ENCODE data around the gene G3BP1. TPM values are rescaled to one million over a fixed set of nuclear protein-coding genes. Genes with fewer than 3 reads are reported as not detected.
"Not testable (repeated sequence)": the region's sequence is repeated elsewhere in the genome, so short reads cannot be mapped to it uniquely, and the experiment has no call there.

Gene G3BP1
- total RNA-seq, 1 donor from 2014 or later: 147 TPM

DNA sequence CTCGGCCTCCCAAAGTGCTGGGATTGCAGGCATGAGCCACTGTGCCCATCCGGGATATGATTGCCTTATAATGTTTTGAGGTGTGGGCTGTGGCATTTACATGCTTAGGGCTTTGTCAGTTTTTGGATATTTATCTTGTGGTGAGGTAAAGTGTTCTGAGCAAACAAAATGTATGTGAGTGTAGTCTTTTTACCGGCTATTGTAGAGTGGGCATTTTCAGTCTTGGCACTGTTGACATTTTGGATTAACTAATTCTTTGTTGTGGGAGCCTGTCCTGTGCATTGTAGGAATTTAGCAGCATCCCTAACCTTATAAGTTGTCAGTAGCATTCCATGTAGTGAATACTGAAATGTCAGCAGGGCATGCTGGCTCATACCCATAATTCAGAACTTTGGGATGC is 21.6 kb downstream of the G3BP1 start:
- no peak for DNase-seq (ENCODE audit: extremely low read depth, low read depth, low spot score)

GRCh38 chr5:151795426-151795825 is 23.7 kb downstream of the G3BP1 start:
- DNase-seq (ENCODE audit: extremely low read depth, low read depth, low spot score): no peak

DNA sequence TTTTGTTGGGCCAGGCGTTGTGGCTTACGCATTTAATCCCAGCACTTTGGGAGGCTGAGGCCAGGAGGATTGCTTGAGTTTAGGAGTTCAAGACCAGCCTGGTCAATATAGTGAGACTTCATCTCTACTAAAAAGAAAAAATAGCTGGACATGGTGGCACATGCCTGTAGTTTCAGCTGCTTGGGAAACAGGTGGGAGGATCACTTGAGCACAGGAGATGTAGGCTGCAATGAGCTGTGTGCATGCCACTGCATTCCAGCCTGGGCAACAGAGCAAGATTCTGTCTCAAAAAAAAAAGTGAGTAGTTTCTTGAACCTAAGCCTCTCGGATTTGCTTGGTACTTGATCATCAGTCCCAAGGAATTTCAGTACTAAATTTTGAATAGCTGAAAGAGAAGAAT is 26.9 kb downstream of the G3BP1 start:
- DNase-seq (ENCODE audit: extremely low read depth, low read depth, low spot score): no peak

GRCh38 chr5:151799407-151799806 is 27.7 kb downstream of the G3BP1 start:
- no peak for DNase-seq (ENCODE audit: extremely low read depth, low read depth, low spot score)

DNA sequence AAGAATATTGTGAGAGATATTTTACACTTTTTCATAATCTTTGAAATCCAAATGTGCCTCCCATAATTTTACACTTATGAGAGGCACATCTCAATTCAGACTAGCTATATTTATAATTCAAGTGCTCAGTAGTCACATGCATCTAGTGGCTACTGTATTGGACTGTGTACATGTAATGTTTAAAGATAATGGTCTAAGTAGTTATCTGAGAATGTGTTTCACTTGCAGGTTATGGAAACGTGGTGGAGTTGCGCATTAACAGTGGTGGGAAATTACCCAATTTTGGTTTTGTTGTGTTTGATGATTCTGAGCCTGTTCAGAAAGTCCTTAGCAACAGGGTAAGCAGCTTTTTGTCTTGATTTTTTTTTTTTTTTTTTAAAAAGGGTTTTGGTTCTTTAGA is 28.8 kb downstream of the G3BP1 start:
- DNase-seq (ENCODE audit: extremely low read depth, low read depth, low spot score): no peak

- DNase-seq (ENCODE audit: extremely low read depth, low read depth, low spot score): no peak
These were observed 33.9 kb downstream of the G3BP1 start for GRCh38 chr5:151805414-151806223.

- no peak for DNase-seq (ENCODE audit: extremely low read depth, low read depth, low spot score)
These were observed 36.9 kb downstream of the G3BP1 start for GRCh38 chr5:151808451-151809169.

GRCh38 chr5:151810449-151810848 is 38.7 kb downstream of the G3BP1 start:
- DNase-seq (ENCODE audit: extremely low read depth, low read depth, low spot score): no peak

DNA sequence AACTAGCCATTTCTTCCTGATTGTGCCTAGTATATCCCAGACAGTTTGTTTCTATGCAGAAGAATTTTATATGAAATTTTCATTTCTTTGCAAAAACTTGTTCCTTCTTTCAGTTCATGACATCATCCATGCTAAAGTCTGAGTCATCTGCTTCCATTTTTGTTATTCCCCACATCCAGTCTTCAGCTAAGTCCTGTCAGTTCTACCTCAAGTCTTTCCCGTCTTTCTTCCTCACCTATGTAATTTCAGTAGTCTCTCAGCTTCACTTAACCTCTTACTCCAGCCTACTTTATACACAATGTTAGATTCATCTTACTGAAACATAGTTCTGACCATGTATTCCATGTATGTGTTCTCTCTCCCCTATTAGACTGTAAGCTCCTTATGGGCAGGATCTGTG is 39.1 kb downstream of the G3BP1 start:
- DNase-seq (ENCODE audit: extremely low read depth, low read depth, low spot score): no peak

DNA sequence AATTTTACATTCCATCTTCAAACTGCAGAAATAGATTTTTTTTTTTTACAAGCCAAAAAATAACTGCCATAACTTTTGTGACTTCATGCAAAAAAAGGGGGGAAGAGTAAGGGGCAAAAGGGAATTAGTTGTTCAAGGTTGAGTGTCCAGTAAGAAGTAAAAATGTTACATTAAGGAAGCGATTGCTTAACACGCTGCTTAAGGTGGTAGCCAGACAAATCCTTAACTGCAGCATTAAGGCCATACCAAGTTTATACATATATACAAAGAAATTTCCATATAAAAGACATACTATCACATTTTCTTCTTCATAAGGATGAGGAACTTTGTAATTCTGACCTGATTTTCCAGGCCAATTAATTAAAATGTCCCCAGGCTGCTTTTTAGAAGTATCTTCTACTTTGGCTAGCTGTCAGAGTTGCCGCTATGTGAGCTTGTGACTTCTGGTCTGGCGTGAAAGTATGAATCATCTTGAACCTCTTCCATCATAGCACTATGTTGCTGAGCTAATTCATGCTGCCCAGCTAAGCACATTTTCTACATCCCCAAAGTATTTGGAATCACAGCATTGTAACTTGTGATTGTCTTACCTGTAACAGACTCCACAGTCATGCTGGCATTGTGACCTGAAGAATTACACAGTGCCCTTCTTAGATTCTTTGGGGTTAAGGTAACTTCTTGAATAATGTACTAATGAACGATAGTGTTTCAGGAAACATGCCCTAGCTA is 40.0 kb downstream of the G3BP1 start:
- DNase-seq (ENCODE audit: extremely low read depth, low read depth, low spot score): no peak

- DNase-seq (ENCODE audit: extremely low read depth, low read depth, low spot score): no peak
These were observed 41.1 kb downstream of the G3BP1 start for GRCh38 chr5:151812757-151813309.

- DNase-seq (ENCODE audit: extremely low read depth, low read depth, low spot score): no peak
These were observed 43.3 kb downstream of the G3BP1 start for GRCh38 chr5:151815051-151815450.

- no peak for DNase-seq (ENCODE audit: extremely low read depth, low read depth, low spot score)
These were observed 48.1 kb downstream of the G3BP1 start for GRCh38 chr5:151819830-151820229.

DNA sequence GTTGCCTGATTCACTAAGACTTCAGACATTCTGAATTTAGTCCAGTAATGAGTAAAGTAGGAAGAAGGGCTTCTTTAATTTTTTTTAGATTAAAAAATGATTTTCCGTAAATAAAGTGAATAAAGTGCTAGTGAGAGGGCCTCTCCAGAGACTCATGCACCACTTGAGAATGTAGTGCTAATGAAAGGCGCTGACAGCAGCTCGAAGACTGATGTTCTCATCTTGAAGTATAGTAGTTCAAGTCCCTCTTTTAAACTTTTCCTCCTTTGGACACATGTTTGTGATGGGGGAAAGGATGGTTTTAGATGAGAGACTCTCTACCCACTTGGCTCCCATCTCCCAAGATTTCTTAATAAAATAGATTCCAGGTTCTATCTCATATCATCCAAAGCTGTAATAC is 48.5 kb downstream of the G3BP1 start:
- no peak for DNase-seq (ENCODE audit: extremely low read depth, low read depth, low spot score)

DNA sequence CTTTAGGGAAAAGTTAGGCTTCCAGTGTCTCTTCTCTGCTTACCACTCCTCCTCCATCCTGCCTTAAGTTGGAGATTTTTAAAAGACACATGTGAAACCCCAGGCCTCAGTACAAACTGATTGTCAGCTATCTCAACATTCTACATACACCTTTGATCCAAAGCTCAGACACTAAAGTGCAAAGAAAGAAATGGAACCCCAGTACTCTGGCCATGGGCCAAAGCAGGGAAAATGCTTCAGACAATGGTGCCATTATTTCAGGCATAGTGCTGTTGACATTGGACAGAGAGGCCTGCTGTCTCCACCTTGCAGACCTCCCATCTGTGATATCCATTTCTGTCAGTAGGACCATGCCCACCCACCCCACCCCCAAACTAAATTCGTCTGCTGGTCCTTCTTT is 49.1 kb downstream of the G3BP1 start:
- DNase-seq (ENCODE audit: extremely low read depth, low read depth, low spot score): no peak

- no peak for DNase-seq (ENCODE audit: extremely low read depth, low read depth, low spot score)
These were observed 50.4 kb downstream of the G3BP1 start for GRCh38 chr5:151822141-151822540.

GRCh38 chr5:151825445-151825844 is 53.7 kb downstream of the G3BP1 start:
- peak; percentile 51 for DNase-seq (ENCODE audit: extremely low read depth, low read depth, low spot score)

GRCh38 chr5:151829370-151829769 is 57.6 kb downstream of the G3BP1 start:
- DNase-seq (ENCODE audit: extremely low read depth, low read depth, low spot score): no peak

GRCh38 chr5:151832843-151833242 is 61.1 kb downstream of the G3BP1 start:
- not testable (repeated sequence) for DNase-seq (ENCODE audit: extremely low read depth, low read depth, low spot score)

DNA sequence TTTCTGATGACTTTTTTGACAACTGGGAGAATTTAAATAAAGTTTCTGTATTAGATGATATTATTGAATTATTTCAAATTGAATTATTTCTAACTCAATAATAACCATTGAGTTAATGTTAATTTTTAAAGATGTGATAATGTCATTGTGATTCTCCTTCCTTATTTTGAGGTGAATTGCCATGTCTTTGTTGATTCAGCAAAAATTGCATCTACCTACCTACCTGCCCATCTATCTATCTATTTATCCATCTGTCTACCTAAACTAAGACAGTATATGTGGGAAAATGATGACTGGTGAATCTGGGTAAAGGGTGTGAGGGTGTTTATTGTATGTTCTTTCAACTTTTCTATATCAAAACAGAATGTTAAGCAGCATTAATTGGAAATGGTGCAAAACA is 75.0 kb downstream of the G3BP1 start:
- DNase-seq (ENCODE audit: extremely low read depth, low read depth, low spot score): no peak

- DNase-seq (ENCODE audit: extremely low read depth, low read depth, low spot score): no peak
These were observed 76.1 kb downstream of the G3BP1 start for GRCh38 chr5:151847871-151848270.

Data from glomerular endothelial cell (primary cell).